Gastrocnemius medialis (tissue), 4 donors: ENCODE results near the gene ORM1.

ENCODE experiments used
- POLR2A ChIP-seq, 2 donors: fragments of 450-650 bp; IDR thresholded peaks; one replicate each; pipeline ENCODE4 v1.6.1; 2017; ENCODE audit warnings: antibody characterized with exemption in 2 of 2, mild to moderate bottlenecking in 2 of 2, moderate library complexity in 2 of 2
- TF ChIP-seq, protein P1 (sequence below), 5 experiments: fragments of 450-650 bp in 3 of 5; fragments of 200-600 bp in 2 of 5; sonication (generic) in 2 of 5; IDR thresholded peaks in 4 of 5; conservative IDR thresholded peaks in 1 of 5; 1 replicate in 4 of 5; 2 replicates in 1 of 5; pipeline ENCODE4 v1.5.1; 2016 to 2019; ENCODE audit warnings: antibody characterized with exemption in 5 of 5, mild to moderate bottlenecking in 3 of 5, moderate library complexity in 3 of 5

- TF ChIP-seq, protein P1, sequence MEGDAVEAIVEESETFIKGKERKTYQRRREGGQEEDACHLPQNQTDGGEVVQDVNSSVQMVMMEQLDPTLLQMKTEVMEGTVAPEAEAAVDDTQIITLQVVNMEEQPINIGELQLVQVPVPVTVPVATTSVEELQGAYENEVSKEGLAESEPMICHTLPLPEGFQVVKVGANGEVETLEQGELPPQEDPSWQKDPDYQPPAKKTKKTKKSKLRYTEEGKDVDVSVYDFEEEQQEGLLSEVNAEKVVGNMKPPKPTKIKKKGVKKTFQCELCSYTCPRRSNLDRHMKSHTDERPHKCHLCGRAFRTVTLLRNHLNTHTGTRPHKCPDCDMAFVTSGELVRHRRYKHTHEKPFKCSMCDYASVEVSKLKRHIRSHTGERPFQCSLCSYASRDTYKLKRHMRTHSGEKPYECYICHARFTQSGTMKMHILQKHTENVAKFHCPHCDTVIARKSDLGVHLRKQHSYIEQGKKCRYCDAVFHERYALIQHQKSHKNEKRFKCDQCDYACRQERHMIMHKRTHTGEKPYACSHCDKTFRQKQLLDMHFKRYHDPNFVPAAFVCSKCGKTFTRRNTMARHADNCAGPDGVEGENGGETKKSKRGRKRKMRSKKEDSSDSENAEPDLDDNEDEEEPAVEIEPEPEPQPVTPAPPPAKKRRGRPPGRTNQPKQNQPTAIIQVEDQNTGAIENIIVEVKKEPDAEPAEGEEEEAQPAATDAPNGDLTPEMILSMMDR (IDR thresholded peaks at IDR 0.05 in 4 of 5, conservative IDR thresholded peaks at IDR 0.05 in 1 of 5) = no peak
- TF ChIP-seq POLR2A (IDR thresholded peaks at IDR 0.05) = no peak
These were observed 27.9 kb downstream of the ORM1 start for GRCh38 chr9:114350636-114351401.
